HG03196 (cell line): ENCODE results near the gene CFAP74.
A peak's percentile ranks its signal among the peaks of the same experiment; 100 is the strongest.

Experiments
- ATAC-seq: cut with Tn5 transposase; IDR thresholded peaks from one replicate; pipeline ENCODE4 v1.9.1; 2021; ENCODE audit not compliant: unreplicated experiment

CFAP74 gene

GRCh38 chr1:1901641-1902294, 101.8 kb downstream of the CFAP74 start:
- no peak for ATAC-seq

- ATAC-seq: no peak
Observed at GRCh38 chr1:1900883-1901640, 102.5 kb downstream of the CFAP74 start.

GRCh38 chr1:1899967-1900327, 103.6 kb downstream of the CFAP74 start:
- ATAC-seq: no peak

GRCh38 chr1:1899266-1899966, 104.2 kb downstream of the CFAP74 start:
- no peak for ATAC-seq

- ATAC-seq: no peak
Observed at GRCh38 chr1:1898246-1898933, 105.2 kb downstream of the CFAP74 start.

GRCh38 chr1:1895456-1896336, 107.9 kb downstream of the CFAP74 start:
- no peak for ATAC-seq

- ATAC-seq: no peak
Observed at GRCh38 chr1:1895060-1895418, 108.5 kb downstream of the CFAP74 start.

- ATAC-seq: no peak
Observed at GRCh38 chr1:1894354-1895059, 109.1 kb downstream of the CFAP74 start.

GRCh38 chr1:1893997-1894353, 109.6 kb downstream of the CFAP74 start:
- no peak for ATAC-seq

- ATAC-seq: no peak
Observed at GRCh38 chr1:1893291-1893985, 110.1 kb downstream of the CFAP74 start.

- ATAC-seq: no peak
Observed at GRCh38 chr1:1892763-1893120, 110.8 kb downstream of the CFAP74 start.

GRCh38 chr1:1892079-1892762, 111.4 kb downstream of the CFAP74 start:
- no peak for ATAC-seq

- ATAC-seq: peak; percentile 20
Observed at GRCh38 chr1:1891349-1892078, 112.1 kb downstream of the CFAP74 start.

GRCh38 chr1:1890506-1891348, 112.9 kb downstream of the CFAP74 start, which contains the start of gene GNB1:
Gene GNB1 (minus strand): TSS chr1:1891087. CDS start chr1:1825453, 65,634 bp downstream.
- peak; percentile 60 for ATAC-seq

- peak; percentile 27 for ATAC-seq
Observed at GRCh38 chr1:1889847-1890505, 113.6 kb downstream of the CFAP74 start.

GRCh38 chr1:1889090-1889750, 114.4 kb downstream of the CFAP74 start:
- ATAC-seq: no peak
